Prostate gland (tissue), 2 donors: Measurements from ENCODE around the gene PROB1. TPM values are rescaled to one million over a fixed set of nuclear protein-coding genes. Genes with fewer than 3 reads are reported as not detected.

Source experiments
- DNase-seq: peaks from one replicate; pipeline ENCODE4 v3.0.0-alpha.2; 2019; ENCODE audit warnings: low spot score
- H3K27ac ChIP-seq, 2 donors: fragments of 200-600 bp; sonication (generic); 2 replicates each; pipeline ENCODE4 v1.5.1; 2017 to 2019
- H3K27me3 ChIP-seq: fragments of 200-600 bp; sonication (generic); replicated peaks from 2 replicates; pipeline ENCODE4 v1.5.1; 2019; ENCODE audit not compliant: insufficient read depth
- H3K36me3 ChIP-seq, 2 donors: fragments of 200-600 bp; sonication (generic); 1 replicate in 1 of 2; 2 replicates in 1 of 2; pipeline versions ENCODE4 v1.5.1 to v1.8.1; 2017 to 2019
- H3K4me1 ChIP-seq: fragments of 200-600 bp; sonication (generic); replicated peaks from 2 replicates; pipeline ENCODE4 v1.5.1; 2019
- H3K4me3 ChIP-seq, 2 donors: fragments of 200-600 bp; sonication (generic); 2 replicates each; pipeline ENCODE4 v1.5.1; 2017 to 2019
- H3K9me3 ChIP-seq: fragments of 200-600 bp; sonication (generic); 2 replicates; pipeline ENCODE4 v1.5.1; 2017
- CTCF ChIP-seq, 4 experiments: fragments of 200-600 bp in 2 of 4; fragments of 450-650 bp in 2 of 4; sonication (generic) in 2 of 4; IDR thresholded peaks; 1 replicate in 3 of 4; 2 replicates in 1 of 4; pipeline ENCODE4 v1.5.1; 2016 to 2019; ENCODE audit warnings: antibody characterized with exemption in 4 of 4, mild to moderate bottlenecking in 2 of 4, moderate library complexity in 2 of 4
- POLR2A ChIP-seq: fragments of 450-650 bp; IDR thresholded peaks from one replicate; pipeline ENCODE4 v1.6.1; 2016; ENCODE audit warnings: antibody characterized with exemption, mild to moderate bottlenecking
- POLR2AphosphoS5 ChIP-seq: sonication (generic); formaldehyde crosslinking; IDR thresholded peaks from one replicate; pipeline ENCODE4 v1.6.1; 2017; ENCODE audit warnings: antibody characterized with exemption
- WGBS: methylation state at CpG from one replicate; pipeline ENCODE4 v1.1.5; 2018; 5-methylcytosine and 5-hydroxymethylcytosine counted together
- intact Hi-C: fragments of 100-400 bp; cut with DNase I; formaldehyde crosslinking; loops from one replicate; pipeline ENCODE4 v1.14.2; 2022
- total RNA-seq, 2 donors: library from RNA; depleted of rRNA; stranded (reverse); fragments of >200 nt; gene quantifications; one replicate each; pipeline ENCODE4 v1.1.0, GENCODE V29; 2016

Gene PROB1
- total RNA-seq, 2 donors from 2014 or later = 2.4 TPM

GRCh38 chr5:139384591-139385051, 10.3 kb downstream of the PROB1 start:
- peaks cover 24% of the 10 kb centered on the region for H3K4me1 ChIP-seq
- intact Hi-C loops = no loop called here
- no peaks in the 10 kb centered on the region for H3K36me3 ChIP-seq
- no peaks in the 10 kb centered on the region for H3K27me3 ChIP-seq
- peak overlapping the region; percentile 77 to 79 for H3K27ac ChIP-seq
- no peaks in the 10 kb centered on the region for H3K9me3 ChIP-seq
- TF ChIP-seq POLR2A = no peak
- no peak for TF ChIP-seq CTCF (IDR thresholded peaks at IDR 0.05)
- peak overlapping the region in 1 of 2 donors; percentile 19 for H3K4me3 ChIP-seq
- 65% methylated on average over 9 of the region's 9 CpGs for WGBS
- no peak for DNase-seq

- H3K27ac ChIP-seq = peak overlapping the region; percentile 77 to 79
- H3K4me3 ChIP-seq = peak overlapping the region in 1 of 2 donors; percentile 19
- WGBS = 60% methylated on average over 7 of the region's 7 CpGs
- no peaks in the 10 kb centered on the region for H3K36me3 ChIP-seq
- TF ChIP-seq POLR2A (no peak), POLR2AphosphoS5 (peak; percentile 61), CTCF (IDR thresholded peaks at IDR 0.05) (peak in 1 of 4 experiments; percentile 16)
- peaks cover 23% of the 10 kb centered on the region for H3K4me1 ChIP-seq
- DNase-seq = peak; percentile 69
- no peaks in the 10 kb centered on the region for H3K27me3 ChIP-seq
- no peaks in the 10 kb centered on the region for H3K9me3 ChIP-seq
- intact Hi-C loops = no loop called here
Observed at GRCh38 chr5:139383993-139384590, 10.8 kb downstream of the PROB1 start.

- TF ChIP-seq CTCF (IDR thresholded peaks at IDR 0.05) = no peak
- TF ChIP-seq POLR2A = no peak
- TF ChIP-seq POLR2AphosphoS5 = no peak
- no peaks in the 10 kb centered on the region for H3K9me3 ChIP-seq
- intact Hi-C loops = no loop called here
- H3K4me3 ChIP-seq = peak within 1 kb of the TSS in 1 of 2 donors; percentile 19
- peaks cover 20% of the 10 kb centered on the region for H3K4me1 ChIP-seq
- WGBS = 53% methylated on average over 10 of the region's 10 CpGs
- no peaks in the 10 kb centered on the region for H3K36me3 ChIP-seq
- peak within 1 kb of the TSS; percentile 77 to 79 for H3K27ac ChIP-seq
- H3K27me3 ChIP-seq = no peaks in the 10 kb centered on the region
- DNase-seq = no peak
Observed at GRCh38 chr5:139383275-139383992, 11.5 kb downstream of the PROB1 start, which contains the start of gene SLC23A1. SLC23A1 (minus strand) TSS chr5:139383297; CDS start chr5:139383253, 44 bp downstream.

GRCh38 chr5:139382807-139383206, 12.1 kb downstream of the PROB1 start:
- intact Hi-C loops = no loop called here
- DNase-seq = no peak
- no peaks in the 10 kb centered on the region for H3K9me3 ChIP-seq
- WGBS = 56% methylated on average over 3 of the region's 3 CpGs
- no peak overlapping the region for H3K4me3 ChIP-seq
- no peak overlapping the region for H3K27ac ChIP-seq
- TF ChIP-seq POLR2AphosphoS5 (no peak), CTCF (IDR thresholded peaks at IDR 0.05) (no peak), POLR2A (no peak)
- H3K27me3 ChIP-seq = no peaks in the 10 kb centered on the region
- no peaks in the 10 kb centered on the region for H3K36me3 ChIP-seq
- peaks cover 16% of the 10 kb centered on the region for H3K4me1 ChIP-seq
